GM10248 (cell line): ENCODE results near the gene GDF10.

ENCODE experiments used
- CTCF ChIA-PET: fragments of 300-600 bp; sonication (Branson Sonifier 250); formaldehyde crosslinking; extraction: SDS; loops from one replicate; lab custom pipeline; 2021; ENCODE audit warnings: antibody characterized with exemption; lab: Yijun Ruan, JAX
- POLR2A ChIA-PET: fragments of 350-650 bp; sonication (Branson Sonifier 250); formaldehyde crosslinking; extraction: SDS; loops from one replicate; lab custom pipeline; 2020; ENCODE audit warnings: antibody characterized with exemption; lab: Yijun Ruan, JAX
- DNase-seq: peaks from one replicate; pipeline ENCODE4 v3.0.0; 2012; ENCODE audit errors: extremely low spot score
- CTCF ChIP-seq: IDR thresholded peaks from 2 replicates; pipeline ENCODE4 v1.5.1; 2012; ENCODE audit warnings: mild to moderate bottlenecking, low read depth; ENCODE audit errors: extremely low read depth, missing control alignments, control extremely low read depth

GDF10 gene

GRCh38 chr10:47288916-47289495 lies 11.0 kb upstream of the GDF10 start:
- ChIA-PET CTCF (interaction anchor here (3.2 kb wide), 1 partner anchor 23 kb away, joined by 17 read pairs; no protein-coding TSS in a partner anchor), POLR2A (no interaction called here)
- TF ChIP-seq CTCF: no peak
- DNase-seq: no peak

GRCh38 chr10:47289921-47290320 lies 10.1 kb upstream of the GDF10 start:
- TF ChIP-seq CTCF: no peak
- CTCF ChIA-PET: interaction anchor here (3.2 kb wide), 1 partner anchor 22 kb away, joined by 17 read pairs; no protein-coding TSS in a partner anchor
- POLR2A ChIA-PET: no interaction called here
- DNase-seq: no peak

GRCh38 chr10:47290338-47290737 lies 9.7 kb upstream of the GDF10 start:
- no peak for TF ChIP-seq CTCF
- CTCF ChIA-PET: interaction anchor here (1.5 to 3.2 kb wide), 2 partner anchors 18 to 21 kb away, joined by 3 to 17 read pairs; no protein-coding TSS in a partner anchor
- POLR2A ChIA-PET: no interaction called here
- DNase-seq: no peak

GRCh38 chr10:47291682-47292081 lies 8.3 kb upstream of the GDF10 start:
- ChIA-PET CTCF (interaction anchor here (1.1 to 3.2 kb wide), 3 partner anchors 8 to 20 kb away, joined by 3 to 17 read pairs (median 3); partner anchors contain the start of gene GDF10), POLR2A (no interaction called here)
- no peak for DNase-seq
- no peak for TF ChIP-seq CTCF

- TF ChIP-seq CTCF: no peak
- POLR2A ChIA-PET: no interaction called here
- DNase-seq: no peak
- CTCF ChIA-PET: no interaction called here
These were observed 5.9 kb upstream of the GDF10 start for GRCh38 chr10:47294057-47294456.

GRCh38 chr10:47294501-47294900 lies 5.5 kb upstream of the GDF10 start:
- ChIA-PET CTCF (no interaction called here), POLR2A (no interaction called here)
- no peak for DNase-seq

More at GRCh38 chr10:47294501-47294900, 5.5 kb upstream of the GDF10 start:
- no peak for TF ChIP-seq CTCF
